HFFc6 (cell line): Measurements from ENCODE around the gene KCNE2. TPM values are rescaled to one million over a fixed set of nuclear protein-coding genes. Genes with fewer than 3 reads are reported as not detected.

Experiments used
- DNase-seq: peaks from one replicate; pipeline ENCODE4 v3.0.0-alpha.2; 2018
- H3K27ac Mint-ChIP-seq: 2 replicates; pipeline ENCODE4 v1.8.0; 2020; ENCODE audit warnings: mild to moderate bottlenecking, mixed read lengths
- H3K27me3 Mint-ChIP-seq: 2 replicates; pipeline ENCODE4 v1.8.0; 2021; ENCODE audit warnings: mild to moderate bottlenecking, moderate library complexity, mixed read lengths; ENCODE audit not compliant: insufficient read depth
- H3K36me3 Mint-ChIP-seq: 2 replicates; pipeline ENCODE4 v1.8.0; 2021; ENCODE audit warnings: low read depth, mixed read lengths
- H3K4me1 Mint-ChIP-seq: 2 replicates; pipeline ENCODE4 v1.8.0; 2020; ENCODE audit warnings: low read depth, mixed read lengths
- H3K4me3 Mint-ChIP-seq: 2 replicates; pipeline ENCODE4 v1.8.0; 2020; ENCODE audit warnings: mild to moderate bottlenecking, moderate library complexity, mixed read lengths
- H3K9me3 Mint-ChIP-seq: 2 replicates; pipeline ENCODE4 v1.8.0; 2020; ENCODE audit warnings: mild to moderate bottlenecking, mixed read lengths
- CTCF ChIP-seq: fragments of 200-600 bp; sonication (generic); IDR thresholded peaks from 2 replicates; pipeline ENCODE4 v1.5.0; 2021; ENCODE audit warnings: antibody characterized with exemption, mild to moderate bottlenecking
- total RNA-seq, 6 experiments: library from RNA; stranded (reverse); fragmentation: NEBNext Ultra II Directional; extraction: Animal tissue kit (Norgen Biotek cat#: 25700); gene quantifications; 2 replicates in 1 of 6; 3 replicates in 5 of 6; pipeline ENCODE4 v1.2.3, GENCODE V29; 2021

KCNE2 gene
- total RNA-seq, 6 experiments from 2014 or later = not detected

GRCh38 chr21:34337741-34338140 is 26.1 kb upstream of the KCNE2 start:
- H3K4me1 Mint-ChIP-seq = peaks cover 32% of the 10 kb centered on the region
- no peak for TF ChIP-seq CTCF
- no peaks in the 10 kb centered on the region for H3K9me3 Mint-ChIP-seq
- peaks cover 42% of the 10 kb centered on the region for H3K27me3 Mint-ChIP-seq
- no peak overlapping the region for H3K4me3 Mint-ChIP-seq
- no peak for DNase-seq
- no peaks in the 10 kb centered on the region for H3K36me3 Mint-ChIP-seq
- no peak overlapping the region for H3K27ac Mint-ChIP-seq

GRCh38 chr21:34338226-34338625 is 25.6 kb upstream of the KCNE2 start:
- no peaks in the 10 kb centered on the region for H3K36me3 Mint-ChIP-seq
- TF ChIP-seq CTCF = no peak
- no peak for DNase-seq
- no peak overlapping the region for H3K4me3 Mint-ChIP-seq
- no peak overlapping the region for H3K27ac Mint-ChIP-seq
- no peaks in the 10 kb centered on the region for H3K9me3 Mint-ChIP-seq
- peaks cover 27% of the 10 kb centered on the region for H3K4me1 Mint-ChIP-seq
- peaks cover 44% of the 10 kb centered on the region for H3K27me3 Mint-ChIP-seq

GRCh38 chr21:34340061-34340460 is 23.7 kb upstream of the KCNE2 start:
- Mint-ChIP-seq H3K4me1 (peaks cover 21% of the 10 kb centered on the region), H3K27me3 (peaks cover 54% of the 10 kb centered on the region), H3K36me3 (no peaks in the 10 kb centered on the region), H3K4me3 (no peak overlapping the region), H3K27ac (no peak overlapping the region), H3K9me3 (no peaks in the 10 kb centered on the region)
- no peak for DNase-seq
- no peak for TF ChIP-seq CTCF

GRCh38 chr21:34342476-34342875 is 21.3 kb upstream of the KCNE2 start:
- Mint-ChIP-seq H3K4me3 (no peak overlapping the region), H3K4me1 (peaks cover 24% of the 10 kb centered on the region), H3K36me3 (no peaks in the 10 kb centered on the region), H3K27ac (no peak overlapping the region), H3K27me3 (peaks cover 47% of the 10 kb centered on the region), H3K9me3 (no peaks in the 10 kb centered on the region)
- DNase-seq = no peak
- TF ChIP-seq CTCF = no peak

- peaks cover 40% of the 10 kb centered on the region for H3K27me3 Mint-ChIP-seq
- DNase-seq = no peak
- no peaks in the 10 kb centered on the region for H3K9me3 Mint-ChIP-seq
Measured at GRCh38 chr21:34343347-34343746, 20.5 kb upstream of the KCNE2 start.

More at GRCh38 chr21:34343347-34343746, 20.5 kb upstream of the KCNE2 start:
- no peak for TF ChIP-seq CTCF
- no peak overlapping the region for H3K27ac Mint-ChIP-seq
- H3K4me1 Mint-ChIP-seq = peaks cover 24% of the 10 kb centered on the region
- no peaks in the 10 kb centered on the region for H3K36me3 Mint-ChIP-seq
- H3K4me3 Mint-ChIP-seq = no peak overlapping the region
